Breast epithelium (tissue), 3 donors: ENCODE data around the gene AFG1L.

Experiments
- POLR2A ChIP-seq: fragments of 450-650 bp; IDR thresholded peaks from one replicate; pipeline ENCODE4 v1.6.1; 2016; ENCODE audit warnings: antibody characterized with exemption, mild to moderate bottlenecking, moderate library complexity
- POLR2AphosphoS5 ChIP-seq, 3 donors: sonication (generic); formaldehyde crosslinking; IDR thresholded peaks; one replicate each; pipeline ENCODE4 v1.6.1; 2017; ENCODE audit warnings: antibody characterized with exemption in 3 of 3
- TF ChIP-seq, protein P1 (sequence below), 3 donors: fragments of 450-650 bp; IDR thresholded peaks; one replicate each; pipeline ENCODE4 v1.5.1; 2016 to 2017; ENCODE audit warnings: antibody characterized with exemption in 3 of 3, mild to moderate bottlenecking in 3 of 3, moderate library complexity in 3 of 3

DNA sequence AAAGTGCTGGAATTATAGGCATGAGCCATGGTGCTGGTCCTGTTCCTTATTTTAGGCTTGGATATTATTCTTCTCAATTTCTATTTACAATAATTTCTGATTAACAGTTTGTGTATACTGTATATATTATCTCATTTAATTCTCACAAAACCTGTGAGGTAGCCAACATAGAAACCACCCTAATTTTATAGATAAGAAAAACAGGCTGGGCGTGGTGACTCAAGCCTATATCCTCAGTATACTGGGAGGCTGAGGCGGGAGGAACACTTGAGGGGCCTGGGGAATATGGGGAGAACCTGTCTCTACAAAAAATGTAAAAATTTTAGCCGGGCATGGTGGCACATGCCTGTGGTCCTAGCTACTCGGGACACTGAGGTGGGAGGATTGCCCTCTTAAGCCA, 3.8 kb upstream of the AFG1L start:
- TF ChIP-seq, protein P1, sequence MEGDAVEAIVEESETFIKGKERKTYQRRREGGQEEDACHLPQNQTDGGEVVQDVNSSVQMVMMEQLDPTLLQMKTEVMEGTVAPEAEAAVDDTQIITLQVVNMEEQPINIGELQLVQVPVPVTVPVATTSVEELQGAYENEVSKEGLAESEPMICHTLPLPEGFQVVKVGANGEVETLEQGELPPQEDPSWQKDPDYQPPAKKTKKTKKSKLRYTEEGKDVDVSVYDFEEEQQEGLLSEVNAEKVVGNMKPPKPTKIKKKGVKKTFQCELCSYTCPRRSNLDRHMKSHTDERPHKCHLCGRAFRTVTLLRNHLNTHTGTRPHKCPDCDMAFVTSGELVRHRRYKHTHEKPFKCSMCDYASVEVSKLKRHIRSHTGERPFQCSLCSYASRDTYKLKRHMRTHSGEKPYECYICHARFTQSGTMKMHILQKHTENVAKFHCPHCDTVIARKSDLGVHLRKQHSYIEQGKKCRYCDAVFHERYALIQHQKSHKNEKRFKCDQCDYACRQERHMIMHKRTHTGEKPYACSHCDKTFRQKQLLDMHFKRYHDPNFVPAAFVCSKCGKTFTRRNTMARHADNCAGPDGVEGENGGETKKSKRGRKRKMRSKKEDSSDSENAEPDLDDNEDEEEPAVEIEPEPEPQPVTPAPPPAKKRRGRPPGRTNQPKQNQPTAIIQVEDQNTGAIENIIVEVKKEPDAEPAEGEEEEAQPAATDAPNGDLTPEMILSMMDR (IDR thresholded peaks at IDR 0.05): no peak
- TF ChIP-seq POLR2AphosphoS5 (IDR thresholded peaks at IDR 0.05): no peak
- no peak for TF ChIP-seq POLR2A
